ENCODE measurements around the gene CYP46A1.
"Not testable (repeated sequence)": the region's sequence is repeated elsewhere in the genome, so short reads cannot be mapped to it uniquely, and the experiment has no call there.

Gene CYP46A1

DNA sequence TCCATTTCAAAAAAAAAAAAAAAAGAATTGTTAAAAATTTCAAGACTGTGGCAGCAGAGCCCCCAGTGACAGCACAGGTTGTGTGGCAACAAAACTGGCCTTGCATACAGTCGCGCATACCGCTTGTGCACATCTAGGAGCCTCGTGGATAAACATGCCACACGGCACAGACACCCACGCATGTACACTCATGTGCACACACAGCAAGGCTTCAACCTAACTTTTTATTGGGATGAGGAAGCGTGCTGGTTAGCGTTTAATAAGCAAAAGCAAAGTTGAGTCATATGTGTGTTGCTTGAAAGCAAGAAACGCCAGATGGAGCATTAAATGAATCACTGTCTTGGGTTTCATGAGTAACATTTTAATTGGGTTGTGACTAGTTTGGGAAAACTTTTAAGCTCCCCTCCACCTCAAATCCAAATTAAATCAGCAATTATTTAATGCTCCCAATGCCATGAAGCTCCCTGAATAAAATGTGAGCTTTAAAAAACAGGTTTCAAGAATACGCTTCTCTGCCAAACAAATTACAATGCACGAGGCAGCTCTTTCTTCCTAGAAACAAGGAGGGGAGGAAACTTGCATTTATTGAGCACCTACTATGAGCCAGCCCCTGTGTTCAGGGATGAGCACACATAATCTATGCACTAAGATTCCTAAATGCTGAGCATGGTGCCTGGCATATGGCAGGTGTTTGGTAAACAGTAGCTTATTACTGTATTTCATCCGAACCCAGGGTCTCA, 73.4 kb downstream of the CYP46A1 start:
- DNase-seq (ENCODE audit: low read depth in 2 of 2) = no peak

GRCh38 chr14:99758121-99758821, 74.2 kb downstream of the CYP46A1 start:
- DNase-seq (ENCODE audit: low read depth in 2 of 2) = no peak

DNA sequence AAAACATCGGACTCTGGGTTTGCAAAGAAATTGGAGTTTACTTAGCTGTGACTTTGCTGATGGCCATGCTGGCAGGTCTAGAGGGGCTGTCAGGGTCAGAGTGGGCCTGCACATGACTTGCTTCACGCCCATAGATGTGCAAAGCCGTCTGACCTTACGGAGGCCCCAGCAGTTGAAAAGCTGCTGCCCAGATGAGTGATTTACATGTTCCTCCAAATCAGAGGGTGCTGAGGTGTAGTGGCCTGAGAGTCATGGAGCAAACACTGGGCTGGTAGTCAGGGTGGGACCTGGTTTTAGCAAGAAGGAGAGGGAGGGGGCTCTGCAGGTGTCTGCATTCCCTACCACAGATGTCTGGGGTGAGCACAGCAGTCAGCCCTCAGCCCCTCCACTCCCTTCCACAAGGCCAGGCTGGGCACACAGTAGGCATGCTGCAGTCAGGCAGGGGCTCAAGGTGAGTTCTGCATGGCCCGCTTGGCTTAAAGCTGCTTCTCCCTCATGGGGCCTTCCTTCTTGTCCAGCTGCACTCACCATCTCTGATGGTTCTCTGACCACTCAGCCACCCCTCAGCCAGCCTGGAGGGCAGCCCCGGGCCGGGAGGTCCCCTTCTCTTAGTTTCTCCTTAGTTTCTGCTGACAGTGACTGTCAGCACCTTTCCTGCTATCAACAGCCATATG, 74.9 kb downstream of the CYP46A1 start:
- no peak for DNase-seq (ENCODE audit: low read depth in 2 of 2)

- no peak for DNase-seq (ENCODE audit: low read depth in 2 of 2)
Observed at GRCh38 chr14:99759546-99759925, 75.4 kb downstream of the CYP46A1 start.

DNA sequence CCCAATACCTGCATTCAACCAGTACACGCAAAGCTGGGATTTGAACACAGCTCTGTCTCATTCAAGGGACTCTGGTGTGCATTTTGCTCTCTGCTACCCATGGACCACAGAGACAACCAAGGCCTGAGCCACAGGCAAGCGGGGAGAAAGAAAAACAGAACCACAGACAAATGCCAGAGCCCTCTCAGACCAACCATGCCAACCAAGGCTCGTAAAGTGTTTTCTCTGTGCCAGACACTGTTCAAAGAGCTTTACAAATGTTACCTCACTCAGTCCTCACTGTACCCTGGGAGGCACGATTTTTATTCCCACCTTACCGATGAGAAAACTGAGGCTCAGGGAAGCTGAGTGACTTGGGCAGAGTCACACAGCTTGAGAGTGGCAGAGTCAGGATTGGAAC, 76.7 kb downstream of the CYP46A1 start:
- DNase-seq (ENCODE audit: low read depth in 2 of 2) = no peak

DNA sequence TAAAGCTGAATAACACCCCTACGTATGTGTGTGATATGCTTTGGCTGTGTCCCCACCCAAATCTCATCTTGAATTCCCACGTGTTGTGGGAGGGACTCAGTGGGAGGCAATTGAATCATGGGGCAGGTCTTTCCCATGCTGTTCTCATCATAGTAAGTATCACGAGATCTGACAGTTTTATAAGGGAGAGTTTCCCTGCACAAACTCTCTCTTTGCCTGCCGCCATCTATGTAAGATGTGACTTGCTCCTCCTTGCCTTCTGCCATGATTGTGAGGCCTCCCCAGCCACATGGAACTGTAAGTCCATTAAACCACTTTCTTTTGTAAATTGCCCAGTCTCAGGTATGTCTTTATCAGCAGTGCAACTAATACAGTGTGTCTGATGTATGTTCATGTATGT, 78.8 kb downstream of the CYP46A1 start:
- not testable (repeated sequence) for DNase-seq (ENCODE audit: low read depth in 2 of 2)

GRCh38 chr14:99763527-99764221, 79.6 kb downstream of the CYP46A1 start:
- no peak for DNase-seq (ENCODE audit: low read depth in 2 of 2)

DNA sequence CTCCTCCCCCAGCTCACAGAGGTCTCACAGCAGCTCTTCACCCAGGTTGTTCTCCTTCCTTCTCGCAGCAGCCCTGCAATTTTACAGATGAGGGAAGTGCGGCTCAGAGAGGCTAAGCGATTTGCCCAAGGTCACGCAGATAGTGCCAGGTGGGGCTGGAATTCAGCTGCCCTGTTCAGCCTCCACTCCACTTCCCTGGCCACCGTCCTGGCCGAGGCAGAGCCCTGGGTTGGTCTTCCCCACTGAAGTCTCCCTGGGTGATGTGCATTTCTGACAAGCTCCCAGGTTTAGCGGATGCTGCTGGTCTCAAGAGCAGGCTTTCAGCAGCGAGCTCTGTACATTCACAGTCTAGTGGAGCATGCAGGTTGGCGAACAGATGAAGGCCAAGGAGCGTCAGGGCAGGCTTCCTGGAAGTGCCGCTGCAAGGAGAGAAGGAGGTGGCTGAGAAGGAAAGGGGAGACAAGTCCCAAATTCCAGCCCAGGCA, 80.2 kb downstream of the CYP46A1 start:
- no peak for DNase-seq (ENCODE audit: low read depth in 2 of 2)

DNA sequence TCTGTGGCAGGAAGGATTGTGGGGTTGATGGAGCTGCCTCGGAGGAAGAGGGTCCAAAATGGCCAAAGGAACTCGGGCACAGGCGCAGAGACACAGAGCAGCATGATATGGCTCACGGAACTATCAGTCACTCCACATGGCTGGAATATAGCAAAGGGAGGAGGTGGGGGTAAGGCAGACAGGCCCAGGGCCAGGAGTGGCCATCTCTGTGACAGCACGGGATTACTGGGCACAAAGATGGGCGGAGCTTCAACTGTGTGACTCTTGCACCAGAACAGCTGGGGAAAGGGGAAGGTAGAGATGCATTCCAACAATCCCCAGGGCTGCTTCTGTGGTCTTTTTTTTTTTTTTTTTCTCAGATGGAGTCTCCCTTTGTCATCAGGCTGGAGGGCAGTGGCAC, 84.3 kb downstream of the CYP46A1 start:
- no peak for DNase-seq (ENCODE audit: low read depth in 2 of 2)

DNA sequence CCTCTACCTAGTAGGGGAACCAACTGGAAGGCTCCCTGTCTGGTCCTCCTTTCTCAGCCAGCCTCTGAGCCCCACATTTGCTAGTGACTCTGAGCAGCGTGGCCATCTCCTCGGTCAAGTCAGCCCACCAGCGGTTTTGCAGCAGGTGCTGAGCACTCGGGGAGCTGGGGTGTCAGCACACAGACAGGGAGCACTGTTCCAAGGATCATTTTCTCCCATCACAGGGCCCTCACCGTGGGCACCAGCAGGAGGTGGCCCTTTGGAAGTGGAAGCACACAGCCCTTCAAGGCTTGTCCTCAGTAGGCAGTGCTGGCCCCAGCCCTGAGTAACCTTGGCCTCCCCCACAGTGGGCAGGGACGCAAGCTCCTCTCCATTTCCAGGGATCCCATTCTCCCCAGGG, 85.0 kb downstream of the CYP46A1 start:
- DNase-seq (ENCODE audit: low read depth in 2 of 2) = no peak

DNA sequence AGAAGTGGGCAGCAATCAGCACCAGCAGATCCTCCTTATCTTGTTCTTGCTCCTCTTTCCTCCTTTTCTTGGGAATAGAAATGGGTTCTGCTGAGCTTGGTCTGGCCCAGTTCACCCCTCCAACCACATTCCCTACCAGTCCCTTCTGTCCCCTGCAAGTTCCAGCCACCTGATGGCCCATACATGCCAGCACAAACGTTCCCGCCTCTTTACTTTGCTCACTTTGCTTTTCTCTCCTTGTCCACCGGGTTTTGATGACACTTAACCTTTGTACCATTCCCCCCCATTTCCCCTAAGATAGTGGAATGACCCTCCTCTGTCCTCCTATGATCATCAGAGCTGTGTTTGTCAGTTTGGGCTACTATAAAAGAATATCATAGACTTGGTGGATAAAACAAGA, 85.7 kb downstream of the CYP46A1 start:
- no peak for DNase-seq (ENCODE audit: low read depth in 2 of 2)

GRCh38 chr14:99772371-99773283, 88.5 kb downstream of the CYP46A1 start:
- no peak for DNase-seq (ENCODE audit: low read depth in 2 of 2)

DNA sequence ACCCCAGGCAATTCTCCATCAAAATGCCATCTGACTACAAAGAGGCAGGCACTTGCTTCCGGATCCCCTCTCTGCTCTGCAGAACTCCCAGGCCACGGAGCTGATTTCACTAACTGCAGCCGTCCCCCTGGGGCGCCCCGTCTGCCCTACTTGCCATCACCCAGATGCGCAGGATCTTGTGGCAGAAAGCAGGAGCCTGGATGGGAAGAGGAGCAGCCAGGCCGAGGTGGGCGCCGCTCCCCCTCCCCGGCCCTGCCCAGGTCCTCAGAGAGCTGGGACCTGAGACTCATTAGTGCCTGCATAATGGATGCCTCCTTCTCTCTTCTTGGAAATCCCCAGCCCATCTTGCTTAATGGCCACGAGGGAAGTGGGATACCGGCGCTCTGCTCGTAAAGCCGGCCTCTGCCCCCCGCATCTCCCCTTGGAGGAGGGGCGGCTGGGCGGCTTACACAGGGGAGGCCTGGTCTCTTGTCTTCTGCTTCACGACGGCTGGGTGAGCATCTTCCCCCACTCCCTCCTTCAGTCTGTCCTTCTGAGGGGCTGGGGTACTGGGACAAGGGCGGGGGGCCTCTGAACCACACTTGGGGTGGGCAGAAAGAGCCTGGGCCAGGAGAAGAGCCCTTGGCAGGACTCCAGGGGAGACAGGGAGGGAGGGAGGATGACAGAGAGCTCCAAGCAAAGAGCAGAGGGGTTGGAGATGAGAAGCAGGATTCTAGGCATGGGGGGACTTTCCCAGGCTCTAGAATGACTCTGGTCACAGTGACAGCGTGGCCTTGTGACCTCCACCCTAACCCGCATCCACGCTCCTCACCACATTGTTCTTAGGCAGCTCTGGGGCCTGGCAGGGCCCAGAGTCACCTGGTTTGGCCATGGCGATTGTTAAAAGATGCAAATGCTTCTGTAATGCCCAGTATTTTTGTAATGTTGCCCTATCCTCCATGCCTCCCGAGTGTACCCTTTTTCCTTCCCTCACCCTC, 89.7 kb downstream of the CYP46A1 start:
- no peak for DNase-seq (ENCODE audit: low read depth in 2 of 2)

DNA sequence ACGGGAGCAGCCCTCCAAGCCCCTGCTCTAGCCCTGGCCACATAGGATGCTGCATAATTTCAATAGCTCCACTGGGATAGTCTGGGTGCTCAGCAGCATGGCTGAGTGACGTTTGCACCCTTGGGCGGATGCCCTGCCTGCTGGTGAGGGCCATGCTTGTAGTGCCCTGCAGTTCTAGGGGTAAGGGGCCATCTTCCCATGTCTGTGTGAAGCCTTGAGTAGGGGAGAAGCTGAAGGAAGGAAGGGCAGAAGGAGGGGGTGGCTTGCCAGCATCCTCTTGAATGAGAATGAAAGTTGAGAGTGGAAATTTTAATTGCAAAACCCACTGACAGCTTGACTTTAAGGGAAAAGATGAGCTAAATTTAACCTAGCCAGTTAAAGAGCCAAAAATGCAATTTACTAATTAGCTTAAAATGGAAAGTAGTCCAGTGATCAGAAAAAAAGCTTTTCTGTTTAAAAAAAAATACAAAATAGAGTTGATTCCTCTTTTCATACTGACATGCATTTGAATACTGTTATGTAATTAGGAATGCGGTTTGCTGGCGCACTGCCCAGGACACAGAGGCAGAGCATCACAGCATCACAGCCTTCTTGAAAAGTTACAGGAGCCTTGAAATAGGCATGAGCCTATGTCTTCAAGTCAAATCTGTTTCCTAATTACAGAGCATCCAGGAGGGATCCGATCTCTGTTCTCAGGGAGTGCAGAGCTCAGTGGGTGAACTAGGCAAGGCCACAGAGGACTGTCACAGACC, 90.6 kb downstream of the CYP46A1 start:
- DNase-seq (ENCODE audit: low read depth in 2 of 2) = no peak

GRCh38 chr14:99775351-99775750, 91.3 kb downstream of the CYP46A1 start:
- DNase-seq (ENCODE audit: low read depth in 2 of 2) = no peak
